ENCODE data around the gene GDF2. TPM values are rescaled to one million over a fixed set of nuclear protein-coding genes. Genes with fewer than 3 reads are reported as not detected.

The GDF2 gene
- total RNA-seq, 1 experiment from 2014 or later, result not detected

DNA sequence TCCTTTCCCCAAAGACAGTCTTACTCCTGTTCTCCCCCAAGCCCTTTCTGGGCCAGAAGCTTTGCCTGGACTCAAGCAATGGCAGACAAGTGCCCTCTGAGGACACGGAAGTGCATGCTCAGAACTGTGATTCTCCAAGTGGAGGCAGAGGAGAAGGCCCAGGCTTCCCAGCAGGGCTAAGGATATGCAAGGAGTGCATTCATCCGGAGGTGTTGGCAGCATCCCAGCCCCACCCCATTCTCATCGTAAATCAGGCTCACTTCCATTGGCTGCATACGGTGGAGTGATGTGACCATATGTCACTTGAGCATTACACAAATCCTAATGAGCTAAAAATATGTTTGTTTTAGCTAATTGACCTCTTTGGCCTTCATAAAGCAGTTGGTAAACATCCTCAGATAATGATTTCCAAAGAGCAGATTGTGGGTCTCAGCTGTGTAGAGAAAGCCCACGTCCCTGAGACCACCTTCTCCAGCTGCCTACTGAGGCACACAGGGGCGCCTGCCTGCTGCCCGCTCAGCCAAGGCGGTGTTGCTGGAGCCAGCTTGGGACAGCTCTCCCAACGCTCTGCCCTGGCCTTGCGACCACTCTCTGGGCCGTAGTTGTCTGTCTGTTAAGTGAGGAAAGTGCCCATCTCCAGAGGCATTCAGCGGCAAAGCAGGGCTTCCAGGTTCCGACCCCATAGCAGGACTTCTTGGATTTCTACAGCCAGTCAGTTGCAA lies 24.5 kb downstream of the GDF2 start:
- Histone ChIP-seq H3K14ac (ENCODE audit: insufficient read depth, low read length) (no peak overlapping the region; the same call in 1 of the 2 replicates), H4K8ac (replicated peaks; ENCODE audit: insufficient read length, low read depth, low read length) (no peak overlapping the region), H3K9me3 (ENCODE audit: control insufficient read depth, low read depth, low read length) (no peaks in the 10 kb centered on the region), H2BK120ac (ENCODE audit: low read depth, low read length, poor library complexity, severe bottlenecking) (no peak overlapping the region), H4K91ac (ENCODE audit: insufficient read length, low read depth, low read length) (no peak overlapping the region), H3K27me3 (ENCODE audit: insufficient read depth, low read length) (no peaks in the 10 kb centered on the region), H3K27ac (ENCODE audit: insufficient read length, low read depth, low read length) (no peak overlapping the region), H3K23ac (ENCODE audit: insufficient read length, low read depth, low read length) (no peak overlapping the region), H3K79me1 (ENCODE audit: insufficient read depth, low read depth, low read length, poor library complexity, severe bottlenecking) (no peaks in the 10 kb centered on the region), H4K5ac (ENCODE audit: insufficient read length, low read depth, low read length) (no peak overlapping the region), H2AK5ac (ENCODE audit: insufficient read length, low read length) (no peak overlapping the region), H2AFZ (ENCODE audit: low read length) (no peak overlapping the region), H2BK12ac (ENCODE audit: insufficient read length, low read depth, low read length) (no peak overlapping the region), H3K4ac (ENCODE audit: low read depth, low read length) (no peak overlapping the region), H2BK5ac (ENCODE audit: insufficient read length, low read length) (no peak overlapping the region), H3K56ac (ENCODE audit: insufficient read length, low read depth, low read length) (no peak overlapping the region), H3K18ac (ENCODE audit: insufficient read length, low read depth, low read length) (no peak overlapping the region), H3T11ph (ENCODE audit: low read length) (no peak overlapping the region), H4K20me1 (ENCODE audit: control insufficient read depth, insufficient read depth, insufficient read length) (no peaks in the 10 kb centered on the region), H3K23me2 (ENCODE audit: insufficient read length, low read depth, low read length, poor library complexity, severe bottlenecking) (no peaks in the 10 kb centered on the region), H2BK15ac (ENCODE audit: low read depth, low read length) (no peak overlapping the region), H3K9ac (ENCODE audit: extremely low read depth, insufficient read length, low read length) (no peak overlapping the region), H3K79me2 (ENCODE audit: insufficient read depth, low read length) (no peaks in the 10 kb centered on the region), H3K4me1 (ENCODE audit: insufficient read depth, low read length) (no peaks in the 10 kb centered on the region; the same call in 1 of the 2 replicates), H2BK20ac (ENCODE audit: low read depth, low read length, poor library complexity, severe bottlenecking) (no peak overlapping the region), H3K4me2 (ENCODE audit: insufficient read depth, insufficient read length, low read length) (no peak overlapping the region)
- Mint-ChIP-seq H3K4me1 (peaks cover 10 to 14% of the 10 kb centered on the region in 2 experiments), H3K36me3 (ENCODE audit: insufficient read depth in 1 of 3, low read depth in 3 of 3) (no peaks in the 10 kb centered on the region), H3K4me3 (no peak overlapping the region), H3K27me3 (ENCODE audit: low read depth) (no peaks in the 10 kb centered on the region; the same call in 1 of the 2 replicates), H3K27ac (no peak overlapping the region), H3K9me3 (no peaks in the 10 kb centered on the region)
- DNase-seq, result no peak
- TF ChIP-seq, protein P1, sequence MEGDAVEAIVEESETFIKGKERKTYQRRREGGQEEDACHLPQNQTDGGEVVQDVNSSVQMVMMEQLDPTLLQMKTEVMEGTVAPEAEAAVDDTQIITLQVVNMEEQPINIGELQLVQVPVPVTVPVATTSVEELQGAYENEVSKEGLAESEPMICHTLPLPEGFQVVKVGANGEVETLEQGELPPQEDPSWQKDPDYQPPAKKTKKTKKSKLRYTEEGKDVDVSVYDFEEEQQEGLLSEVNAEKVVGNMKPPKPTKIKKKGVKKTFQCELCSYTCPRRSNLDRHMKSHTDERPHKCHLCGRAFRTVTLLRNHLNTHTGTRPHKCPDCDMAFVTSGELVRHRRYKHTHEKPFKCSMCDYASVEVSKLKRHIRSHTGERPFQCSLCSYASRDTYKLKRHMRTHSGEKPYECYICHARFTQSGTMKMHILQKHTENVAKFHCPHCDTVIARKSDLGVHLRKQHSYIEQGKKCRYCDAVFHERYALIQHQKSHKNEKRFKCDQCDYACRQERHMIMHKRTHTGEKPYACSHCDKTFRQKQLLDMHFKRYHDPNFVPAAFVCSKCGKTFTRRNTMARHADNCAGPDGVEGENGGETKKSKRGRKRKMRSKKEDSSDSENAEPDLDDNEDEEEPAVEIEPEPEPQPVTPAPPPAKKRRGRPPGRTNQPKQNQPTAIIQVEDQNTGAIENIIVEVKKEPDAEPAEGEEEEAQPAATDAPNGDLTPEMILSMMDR (conservative IDR thresholded peaks at IDR 0.05), result no peak
- no CpG with 5 or more reads among the region's 13 CpGs for WGBS (ENCODE audit: extremely low coverage, insufficient read length, low lambda C conversion rate)
